Spinal cord (tissue), 10 donors: ENCODE results near the gene POLE4. TPM values are rescaled to one million over a fixed set of nuclear protein-coding genes. Genes with fewer than 3 reads are reported as not detected.

Experiments used
- DNase-seq, 6 donors: peaks; one replicate each; pipeline versions ENCODE4 v3.0.0 to v3.0.0-alpha.2; 2013 to 2015; ENCODE audit warnings: low spot score in 6 of 6, low read depth in 4 of 6
- H3K27ac ChIP-seq: one replicate; pipeline ENCODE4 v1.5.1; 2013; ENCODE audit warnings: low read depth, low read length, control low read depth
- H3K27me3 ChIP-seq: one replicate; pipeline ENCODE4 v1.6.1; 2013; ENCODE audit warnings: low read length; ENCODE audit not compliant: control insufficient read depth, insufficient read depth
- H3K36me3 ChIP-seq: one replicate; pipeline ENCODE4 v1.6.1; 2013; ENCODE audit warnings: low read length; ENCODE audit not compliant: control insufficient read depth, insufficient read depth
- H3K4me1 ChIP-seq: one replicate; pipeline ENCODE4 v1.6.1; 2013; ENCODE audit warnings: low read length; ENCODE audit not compliant: control insufficient read depth, insufficient read depth
- H3K4me3 ChIP-seq: one replicate; pipeline ENCODE4 v1.5.1; 2013; ENCODE audit warnings: low read depth, low read length, control low read depth
- H3K9me3 ChIP-seq: one replicate; pipeline ENCODE4 v1.6.1; 2013; ENCODE audit warnings: low read length; ENCODE audit not compliant: control insufficient read depth, insufficient read depth
- WGBS: methylation state at CpG from one replicate; pipeline ENCODE4 v1.1.5; 2013; ENCODE audit warnings: missing lambda C conversion rate; ENCODE audit not compliant: insufficient coverage; 5-methylcytosine and 5-hydroxymethylcytosine counted together
- polyA plus RNA-seq, 2 donors: library from polyadenylated mRNA; unstranded; fragments of 120-200 nt; gene quantifications; one replicate each; pipeline ENCODE4 v1.2.1, GENCODE V29; 2013; ENCODE audit not compliant: insufficient read length in 2 of 2
- total RNA-seq, 2 donors: library from RNA; depleted of rRNA in 1 of 2; stranded (reverse); fragments of 120-200 nt in 1 of 2; fragments of >200 nt in 1 of 2; gene quantifications; one replicate each; pipeline versions ENCODE4 v1.2.3 to v1.2.4, GENCODE V29; 2013 to 2014
- donor health status: healthy.

POLE4 gene
- total and polyA plus RNA-seq, 4 donors: 20.7 to 88.9 (median 71.8) TPM

GRCh38 chr2:74938264-74938663 lies 20.2 kb upstream of the POLE4 start:
- Histone ChIP-seq H3K27ac (no peak overlapping the region), H3K4me3 (no peak overlapping the region), H3K36me3 (no peaks in the 10 kb centered on the region), H3K9me3 (no peaks in the 10 kb centered on the region), H3K4me1 (no peaks in the 10 kb centered on the region), H3K27me3 (no peaks in the 10 kb centered on the region)
- 93% methylated on average over 3 of the region's 4 CpGs for WGBS
- no peak for DNase-seq

GRCh38 chr2:74939919-74940812 lies 18.3 kb upstream of the POLE4 start:
- no peak for DNase-seq
- Histone ChIP-seq H3K4me3 (no peak overlapping the region), H3K27me3 (no peaks in the 10 kb centered on the region), H3K36me3 (no peaks in the 10 kb centered on the region), H3K27ac (no peak overlapping the region), H3K4me1 (no peaks in the 10 kb centered on the region), H3K9me3 (no peaks in the 10 kb centered on the region)
- 100% methylated on average over 1 of the region's 7 CpGs for WGBS

GRCh38 chr2:74941284-74941683 lies 17.2 kb upstream of the POLE4 start:
- no peaks in the 10 kb centered on the region for H3K9me3 ChIP-seq
- H3K36me3 ChIP-seq: no peaks in the 10 kb centered on the region
- H3K4me1 ChIP-seq: no peaks in the 10 kb centered on the region
- no peak overlapping the region for H3K4me3 ChIP-seq
- DNase-seq: no peak
- no peak overlapping the region for H3K27ac ChIP-seq
- H3K27me3 ChIP-seq: no peaks in the 10 kb centered on the region
- no CpG with 5 or more reads among the region's 3 CpGs for WGBS

- Histone ChIP-seq H3K27ac (no peak overlapping the region), H3K36me3 (no peaks in the 10 kb centered on the region), H3K27me3 (no peaks in the 10 kb centered on the region), H3K9me3 (no peaks in the 10 kb centered on the region), H3K4me3 (no peak overlapping the region), H3K4me1 (no peaks in the 10 kb centered on the region)
- 60% methylated on average over 2 of the region's 5 CpGs for WGBS
- no peak for DNase-seq
Measured at GRCh38 chr2:74942263-74942662, 16.2 kb upstream of the POLE4 start.

- H3K27me3 ChIP-seq: no peaks in the 10 kb centered on the region
- 100% methylated on average over 2 of the region's 4 CpGs for WGBS
- H3K9me3 ChIP-seq: peaks cover 2% of the 10 kb centered on the region
- H3K4me3 ChIP-seq: no peak overlapping the region
- H3K4me1 ChIP-seq: no peaks in the 10 kb centered on the region
- no peaks in the 10 kb centered on the region for H3K36me3 ChIP-seq
- no peak overlapping the region for H3K27ac ChIP-seq
- no peak for DNase-seq
Measured at GRCh38 chr2:74944987-74945787, 13.3 kb upstream of the POLE4 start.

GRCh38 chr2:74945788-74946331 lies 12.6 kb upstream of the POLE4 start:
- peaks cover 2% of the 10 kb centered on the region for H3K9me3 ChIP-seq
- H3K27ac ChIP-seq: no peak overlapping the region
- no peaks in the 10 kb centered on the region for H3K4me1 ChIP-seq
- 100% methylated on average over 1 of the region's 1 CpG for WGBS
- DNase-seq: peak in 1 of 6 donors; percentile 13
- H3K36me3 ChIP-seq: no peaks in the 10 kb centered on the region
- no peak overlapping the region for H3K4me3 ChIP-seq
- H3K27me3 ChIP-seq: no peaks in the 10 kb centered on the region

- H3K4me3 ChIP-seq: no peak overlapping the region
- H3K27me3 ChIP-seq: no peaks in the 10 kb centered on the region
- WGBS: 85% methylated on average over 4 of the region's 4 CpGs
- H3K9me3 ChIP-seq: peaks cover 2% of the 10 kb centered on the region
- H3K36me3 ChIP-seq: no peaks in the 10 kb centered on the region
- H3K4me1 ChIP-seq: no peaks in the 10 kb centered on the region
- no peak for DNase-seq
- no peak overlapping the region for H3K27ac ChIP-seq
Measured at GRCh38 chr2:74947703-74948102, 10.7 kb upstream of the POLE4 start.

GRCh38 chr2:74948779-74949178 lies 9.7 kb upstream of the POLE4 start:
- Histone ChIP-seq H3K36me3 (no peaks in the 10 kb centered on the region), H3K27ac (no peak overlapping the region), H3K9me3 (peaks cover 2% of the 10 kb centered on the region), H3K4me3 (no peak overlapping the region), H3K27me3 (no peaks in the 10 kb centered on the region), H3K4me1 (no peaks in the 10 kb centered on the region)
- WGBS: 100% methylated on average over 1 of the region's 4 CpGs
- no peak for DNase-seq

GRCh38 chr2:74951211-74951754 lies 7.2 kb upstream of the POLE4 start:
- H3K27me3 ChIP-seq: no peaks in the 10 kb centered on the region

More at GRCh38 chr2:74951211-74951754, 7.2 kb upstream of the POLE4 start:
- DNase-seq: no peak
- no peaks in the 10 kb centered on the region for H3K4me1 ChIP-seq
- no peak overlapping the region for H3K4me3 ChIP-seq
- no CpG with 5 or more reads among the region's 1 CpG for WGBS
- H3K27ac ChIP-seq: no peak overlapping the region
- H3K9me3 ChIP-seq: peaks cover 2% of the 10 kb centered on the region
- H3K36me3 ChIP-seq: no peaks in the 10 kb centered on the region
